Measurements from ENCODE around the gene TSPO2.
A peak's percentile ranks its signal among the peaks of the same experiment; 100 is the strongest.

The TSPO2 gene

DNA sequence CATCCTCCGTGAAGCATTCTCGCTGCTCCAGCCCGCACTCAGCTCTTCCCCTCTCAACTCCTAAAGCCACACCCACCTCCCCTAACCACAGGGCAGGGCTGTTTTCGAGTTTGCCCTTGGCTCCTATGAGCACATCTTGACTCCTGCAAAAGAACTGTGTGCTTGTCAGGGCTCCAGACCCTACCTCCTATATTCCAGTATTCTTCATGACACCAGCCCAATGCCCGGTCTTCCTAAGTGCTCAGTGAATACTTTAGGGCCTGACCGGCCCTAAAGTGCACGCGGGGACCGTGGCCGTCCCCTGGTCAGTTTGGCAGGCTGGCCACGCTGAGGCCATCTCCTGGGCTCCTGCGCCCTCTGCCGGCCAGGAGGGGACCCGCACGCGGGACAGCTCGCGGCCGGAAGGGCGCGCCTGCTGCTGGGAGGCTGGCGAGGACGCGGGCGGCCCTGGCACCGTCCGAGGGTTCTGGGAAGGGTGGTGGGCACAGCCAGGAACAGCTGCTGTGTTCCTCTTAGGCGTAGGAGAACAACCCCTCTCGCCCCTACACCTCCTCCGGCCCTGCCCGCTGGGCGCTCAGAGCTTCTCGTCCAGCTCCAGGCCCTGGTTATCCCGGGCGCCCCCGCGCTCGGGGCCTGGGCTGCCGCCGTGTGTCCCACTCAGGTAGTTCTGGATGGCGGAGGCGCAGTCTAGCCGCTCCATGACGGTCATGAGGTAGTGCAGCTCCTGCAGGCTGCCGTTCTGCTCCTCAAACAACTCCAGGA lies 14.3 kb upstream of the TSPO2 start:
- Histone ChIP-seq H3K27ac (ENCODE audit: low read length) (no peak overlapping the region), H3K9ac (ENCODE audit: low read depth, low read length) (peak overlapping the region; percentile 75; the same call in 1 of the 2 replicates), H3K4me3 (ENCODE audit: low read length) (peak overlapping the region; percentile 68), H3K4me1 (ENCODE audit: insufficient read depth, low read length) (peaks cover 13% of the 10 kb centered on the region; the same call in 1 of the 2 replicates), H3K27me3 (ENCODE audit: insufficient read depth, low read length) (peaks cover 6% of the 10 kb centered on the region; the same call in 1 of the 2 replicates), H3K36me3 (ENCODE audit: insufficient read depth, low read depth, low read length) (no peaks in the 10 kb centered on the region), H3K9me3 (ENCODE audit: insufficient read depth, low read depth, low read length) (no peaks in the 10 kb centered on the region)

GRCh38 chr6:41028561-41029412 lies 13.5 kb upstream of the TSPO2 start:
- peak overlapping the region; percentile 75; the same call in 1 of the 2 replicates for H3K9ac ChIP-seq (ENCODE audit: low read depth, low read length)
- H3K36me3 ChIP-seq (ENCODE audit: insufficient read depth, low read depth, low read length), result no peaks in the 10 kb centered on the region
- H3K9me3 ChIP-seq (ENCODE audit: insufficient read depth, low read depth, low read length), result no peaks in the 10 kb centered on the region
- peak overlapping the region; percentile 68 for H3K4me3 ChIP-seq (ENCODE audit: low read length)
- H3K27me3 ChIP-seq (ENCODE audit: insufficient read depth, low read length), result peaks cover 6% of the 10 kb centered on the region; the same call in 1 of the 2 replicates
- H3K27ac ChIP-seq (ENCODE audit: low read length), result no peak overlapping the region
- H3K4me1 ChIP-seq (ENCODE audit: insufficient read depth, low read length), result peaks cover 13% of the 10 kb centered on the region; the same call in 1 of the 2 replicates

DNA sequence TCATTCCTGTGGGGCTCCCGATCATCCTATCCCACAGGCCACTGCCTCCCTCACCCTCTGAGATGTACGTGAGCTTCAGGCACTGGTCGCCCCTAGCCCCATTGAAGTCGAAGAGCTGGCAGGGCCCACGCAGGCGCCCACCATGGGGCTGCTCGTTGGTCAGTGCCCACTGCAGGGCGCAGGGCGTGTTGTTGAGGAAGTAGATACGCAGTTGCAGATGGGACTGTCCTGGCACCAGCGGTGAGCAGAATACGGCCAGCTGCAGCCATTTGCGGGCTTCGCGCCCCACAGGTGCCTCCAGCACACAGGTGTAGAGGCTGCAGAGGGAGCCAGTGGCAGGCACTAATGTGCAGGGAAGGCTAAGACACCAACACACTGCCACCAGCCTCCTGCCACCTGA lies 9.4 kb upstream of the TSPO2 start:
- no peak overlapping the region for H3K9ac ChIP-seq (ENCODE audit: low read depth, low read length)
- no peak overlapping the region for H3K4me3 ChIP-seq (ENCODE audit: low read length)
- H3K27me3 ChIP-seq (ENCODE audit: insufficient read depth, low read length), result peaks cover 6% of the 10 kb centered on the region; the same call in 1 of the 2 replicates
- H3K4me1 ChIP-seq (ENCODE audit: insufficient read depth, low read length), result peaks cover 8% of the 10 kb centered on the region; the same call in 1 of the 2 replicates
- no peaks in the 10 kb centered on the region for H3K36me3 ChIP-seq (ENCODE audit: insufficient read depth, low read depth, low read length)
- H3K9me3 ChIP-seq (ENCODE audit: insufficient read depth, low read depth, low read length), result no peaks in the 10 kb centered on the region
- H3K27ac ChIP-seq (ENCODE audit: low read length), result no peak overlapping the region

DNA sequence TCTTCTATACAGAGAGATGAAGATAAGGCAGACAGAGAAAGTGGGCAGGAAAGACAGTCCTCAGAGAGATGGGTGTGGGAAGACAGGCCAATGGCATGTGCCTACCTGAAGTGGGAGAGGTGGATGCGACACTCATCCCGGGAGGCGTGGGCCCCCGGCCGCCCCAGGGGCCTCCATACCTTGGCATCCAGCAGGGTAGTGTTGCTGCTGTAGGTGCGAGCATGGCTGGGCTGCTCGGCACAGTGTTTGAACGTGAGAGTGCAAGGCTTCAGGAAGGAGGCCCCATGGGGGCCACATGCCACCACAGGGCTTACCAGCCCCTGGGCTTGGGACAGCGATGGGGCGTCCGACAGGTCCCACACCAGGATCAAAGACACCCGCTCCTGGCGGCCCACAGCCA lies 8.5 kb upstream of the TSPO2 start:
- Histone ChIP-seq H3K4me1 (ENCODE audit: insufficient read depth, low read length) (peaks cover 7% of the 10 kb centered on the region), H3K9me3 (ENCODE audit: insufficient read depth, low read depth, low read length) (no peaks in the 10 kb centered on the region), H3K36me3 (ENCODE audit: insufficient read depth, low read depth, low read length) (no peaks in the 10 kb centered on the region), H3K27me3 (ENCODE audit: insufficient read depth, low read length) (peaks cover 6% of the 10 kb centered on the region; the same call in 1 of the 2 replicates), H3K9ac (ENCODE audit: low read depth, low read length) (no peak overlapping the region), H3K4me3 (ENCODE audit: low read length) (no peak overlapping the region), H3K27ac (ENCODE audit: low read length) (no peak overlapping the region)

- no peaks in the 10 kb centered on the region for H3K27me3 ChIP-seq (ENCODE audit: insufficient read depth, low read length)
- no peaks in the 10 kb centered on the region for H3K9me3 ChIP-seq (ENCODE audit: insufficient read depth, low read depth, low read length)
- H3K36me3 ChIP-seq (ENCODE audit: insufficient read depth, low read depth, low read length), result no peaks in the 10 kb centered on the region
- H3K4me1 ChIP-seq (ENCODE audit: insufficient read depth, low read length), result peaks cover 6% of the 10 kb centered on the region
- no peak overlapping the region for H3K9ac ChIP-seq (ENCODE audit: low read depth, low read length)
- no peak overlapping the region for H3K27ac ChIP-seq (ENCODE audit: low read length)
- H3K4me3 ChIP-seq (ENCODE audit: low read length), result no peak overlapping the region
Observed at GRCh38 chr6:41036186-41036585, 6.1 kb upstream of the TSPO2 start.

DNA sequence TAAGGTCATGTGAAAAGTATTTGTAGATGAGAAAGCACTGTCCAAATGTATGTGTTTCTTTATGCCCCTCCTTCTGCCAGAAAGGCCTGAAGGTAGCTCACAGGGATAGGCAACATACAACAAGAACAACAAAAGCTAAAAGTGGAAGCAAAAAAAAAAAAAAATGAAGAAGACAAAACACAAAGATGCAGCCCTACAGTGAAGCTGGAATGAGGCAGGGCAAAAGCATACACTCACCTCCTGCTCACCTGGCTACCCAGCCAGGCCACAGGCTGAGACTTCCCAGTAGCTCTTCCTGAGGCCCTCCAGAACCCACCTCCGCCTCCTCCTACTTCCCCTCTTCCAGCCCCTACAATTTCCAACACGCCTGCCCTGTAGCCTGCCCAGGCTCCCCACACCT lies 5.7 kb upstream of the TSPO2 start:
- Histone ChIP-seq H3K4me1 (ENCODE audit: insufficient read depth, low read length) (peaks cover 6% of the 10 kb centered on the region), H3K27ac (ENCODE audit: low read length) (no peak overlapping the region), H3K9ac (ENCODE audit: low read depth, low read length) (no peak overlapping the region), H3K9me3 (ENCODE audit: insufficient read depth, low read depth, low read length) (no peaks in the 10 kb centered on the region), H3K4me3 (ENCODE audit: low read length) (no peak overlapping the region), H3K36me3 (ENCODE audit: insufficient read depth, low read depth, low read length) (no peaks in the 10 kb centered on the region), H3K27me3 (ENCODE audit: insufficient read depth, low read length) (no peaks in the 10 kb centered on the region)

GRCh38 chr6:41037107-41037900 lies 5.0 kb upstream of the TSPO2 start:
- no peak overlapping the region for H3K27ac ChIP-seq (ENCODE audit: low read length)
- H3K4me1 ChIP-seq (ENCODE audit: insufficient read depth, low read length), result peaks cover 6% of the 10 kb centered on the region

DNA sequence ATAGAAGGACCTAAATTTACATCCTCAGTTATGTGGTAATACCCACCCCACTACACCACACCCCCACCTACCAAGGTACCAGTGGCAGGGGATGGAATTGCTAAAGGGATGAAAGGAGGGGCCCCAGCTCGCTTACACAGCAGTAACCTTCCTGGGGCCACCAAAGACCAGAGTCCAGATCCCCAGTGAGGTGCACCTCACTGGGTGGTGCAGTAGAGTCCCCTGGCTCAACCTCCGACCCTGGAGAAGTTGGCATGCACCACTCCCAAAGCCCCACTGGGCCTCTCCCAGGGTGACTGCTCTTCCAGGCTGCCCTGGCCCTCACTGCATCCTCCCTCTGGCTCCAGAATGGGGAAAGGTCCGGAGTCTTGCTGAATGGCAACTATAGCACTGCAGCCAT lies 4.1 kb upstream of the TSPO2 start:
- no peaks in the 10 kb centered on the region for H3K9me3 ChIP-seq (ENCODE audit: insufficient read depth, low read depth, low read length)

More at GRCh38 chr6:41037107-41037900, 5.0 kb upstream of the TSPO2 start:
- no peaks in the 10 kb centered on the region for H3K9me3 ChIP-seq (ENCODE audit: insufficient read depth, low read depth, low read length)
- H3K4me3 ChIP-seq (ENCODE audit: low read length), result no peak overlapping the region
- H3K36me3 ChIP-seq (ENCODE audit: insufficient read depth, low read depth, low read length), result no peaks in the 10 kb centered on the region
- H3K9ac ChIP-seq (ENCODE audit: low read depth, low read length), result no peak overlapping the region
- H3K27me3 ChIP-seq (ENCODE audit: insufficient read depth, low read length), result no peaks in the 10 kb centered on the region

DNA sequence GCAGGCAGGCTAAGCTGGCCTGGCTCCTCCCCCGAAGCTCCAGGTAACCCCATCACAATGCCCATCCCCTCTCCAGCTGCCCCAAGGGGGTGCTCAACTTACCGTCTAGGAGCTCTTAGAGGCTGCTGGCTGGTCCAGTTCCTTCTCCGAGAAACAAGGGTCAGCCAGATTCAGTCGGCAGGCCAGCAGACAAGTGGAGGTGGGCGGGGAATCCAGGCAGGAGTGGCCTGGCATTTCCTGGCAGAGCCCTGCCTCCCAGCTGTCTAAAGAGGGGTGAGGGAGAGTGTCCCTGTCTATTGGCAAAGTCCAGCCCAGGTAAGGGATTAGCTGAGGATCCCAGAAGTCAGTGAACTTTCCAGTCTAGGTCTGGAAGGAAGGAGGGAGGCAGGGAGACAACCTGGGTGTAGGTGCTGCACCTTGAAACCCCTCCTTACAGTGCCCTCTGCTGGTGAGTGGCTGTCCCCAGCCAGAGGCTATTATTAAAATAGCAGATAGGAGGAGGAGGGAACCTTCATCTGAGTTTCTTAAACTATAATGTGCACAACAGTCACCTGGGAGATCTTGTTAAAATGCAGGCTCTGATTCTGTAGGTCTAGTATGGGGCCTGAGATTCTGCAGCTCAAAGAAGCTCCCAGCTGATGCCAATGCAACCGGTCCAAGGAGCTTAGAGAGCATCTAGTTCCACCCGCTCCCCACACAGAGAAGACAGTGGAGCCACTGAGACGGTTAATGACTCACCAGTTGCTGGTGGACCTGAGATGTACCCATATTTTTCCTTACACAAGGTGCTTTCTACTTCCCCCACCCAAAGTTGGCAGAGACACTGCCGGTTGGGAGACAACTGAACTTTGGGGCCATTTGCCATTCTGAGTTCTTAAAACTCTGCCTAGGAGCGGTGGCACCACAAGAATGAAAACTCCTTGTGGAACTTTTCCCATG lies 2.9 kb upstream of the TSPO2 start, which contains the start of gene UNC5CL:
Gene UNC5CL (minus strand): TSS at position 162 of the 939 bp plus-strand sequence. CDS start 4,147 bp downstream, outside the sequence.
- Histone ChIP-seq H3K9me3 (ENCODE audit: insufficient read depth, low read depth, low read length) (no peaks in the 10 kb centered on the region), H3K27ac (ENCODE audit: low read length) (no peak within 1 kb of the TSS), H3K4me1 (ENCODE audit: insufficient read depth, low read length) (peaks cover 6% of the 10 kb centered on the region), H3K4me3 (ENCODE audit: low read length) (no peak within 1 kb of the TSS), H3K27me3 (ENCODE audit: insufficient read depth, low read length) (no peaks in the 10 kb centered on the region), H3K36me3 (ENCODE audit: insufficient read depth, low read depth, low read length) (no peaks in the 10 kb centered on the region), H3K9ac (ENCODE audit: low read depth, low read length) (no peak within 1 kb of the TSS)

More for the DNA sequence above, 4.1 kb upstream of the TSPO2 start:
- H3K9ac ChIP-seq (ENCODE audit: low read depth, low read length), result no peak overlapping the region
- H3K27ac ChIP-seq (ENCODE audit: low read length), result no peak overlapping the region
- no peaks in the 10 kb centered on the region for H3K27me3 ChIP-seq (ENCODE audit: insufficient read depth, low read length)
- no peaks in the 10 kb centered on the region for H3K36me3 ChIP-seq (ENCODE audit: insufficient read depth, low read depth, low read length)
- no peak overlapping the region for H3K4me3 ChIP-seq (ENCODE audit: low read length)
- H3K4me1 ChIP-seq (ENCODE audit: insufficient read depth, low read length), result peaks cover 6% of the 10 kb centered on the region

- Histone ChIP-seq H3K4me1 (ENCODE audit: insufficient read depth, low read length) (peaks cover 6% of the 10 kb centered on the region), H3K27me3 (ENCODE audit: insufficient read depth, low read length) (no peaks in the 10 kb centered on the region), H3K27ac (ENCODE audit: low read length) (no peak overlapping the region), H3K36me3 (ENCODE audit: insufficient read depth, low read depth, low read length) (no peaks in the 10 kb centered on the region), H3K9me3 (ENCODE audit: insufficient read depth, low read depth, low read length) (no peaks in the 10 kb centered on the region), H3K4me3 (ENCODE audit: low read length) (no peak overlapping the region), H3K9ac (ENCODE audit: low read depth, low read length) (no peak overlapping the region)
Observed at GRCh38 chr6:41040101-41040939, 1.9 kb upstream of the TSPO2 start.
